Effector CD4-positive, alpha-beta T cell (primary cell): Measurements from ENCODE around the gene ADAM17.

ENCODE experiments used
- DNase-seq: peaks from one replicate; pipeline ENCODE4 v3.0.0-alpha.2; 2020

The ADAM17 gene

DNA sequence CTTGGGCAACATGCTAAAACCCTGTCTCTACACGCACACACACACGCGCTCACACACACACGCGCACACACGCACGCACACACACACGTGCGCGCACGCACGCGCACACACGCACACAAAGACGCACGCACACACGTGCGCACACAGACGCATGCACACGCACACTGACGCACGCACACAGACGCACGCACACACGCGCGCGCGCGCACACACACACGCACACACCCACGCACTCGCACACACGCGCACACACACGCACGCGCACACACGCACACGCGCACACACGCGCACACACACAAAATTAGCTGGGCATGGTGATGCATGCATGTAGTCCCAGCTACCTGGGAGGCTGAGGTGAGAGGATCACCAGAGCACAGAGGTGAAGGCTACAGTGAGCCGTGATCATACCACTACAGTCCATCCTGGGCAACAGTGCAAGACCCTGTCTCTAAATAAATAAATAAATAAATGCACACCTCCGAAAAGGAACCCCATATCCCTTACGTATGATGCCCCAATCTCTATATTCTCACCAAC, 89.4 kb downstream of the ADAM17 start:
- DNase-seq: no peak

DNA sequence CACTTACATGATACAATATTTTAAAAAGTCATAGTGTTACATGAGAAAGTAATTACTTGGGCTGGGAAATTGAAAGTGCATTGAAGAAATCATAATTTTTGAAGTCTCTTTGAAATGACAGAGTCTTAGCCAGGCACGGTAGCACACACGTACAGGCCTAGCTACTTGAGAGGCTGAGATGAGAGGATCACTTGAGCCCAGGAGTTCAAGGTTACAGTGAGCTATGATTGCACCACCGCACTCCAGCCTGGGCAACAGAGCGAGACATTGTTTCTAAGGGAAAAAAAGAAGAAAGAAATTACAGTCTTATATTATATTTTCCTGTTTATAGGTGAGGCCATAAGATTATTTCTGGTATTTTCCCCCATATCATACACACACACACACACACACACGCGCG, 90.5 kb downstream of the ADAM17 start:
- no peak for DNase-seq

DNA sequence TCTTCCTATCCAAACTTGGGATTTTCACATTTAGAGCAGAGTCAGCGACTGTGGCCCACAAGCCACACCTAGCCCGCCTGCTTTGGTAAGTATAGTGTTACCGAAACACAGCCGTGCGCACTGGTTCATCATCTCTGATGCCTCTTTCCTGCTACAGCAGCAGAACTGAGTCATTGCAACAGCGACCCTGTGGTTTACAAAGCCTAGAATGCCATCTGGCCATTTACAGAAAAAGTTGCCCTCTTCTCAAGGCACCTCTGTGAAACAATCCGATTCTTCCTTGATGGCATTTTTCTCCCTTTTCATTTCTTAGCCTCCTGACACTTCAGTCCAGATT, 92.0 kb downstream of the ADAM17 start:
- DNase-seq: no peak

DNA sequence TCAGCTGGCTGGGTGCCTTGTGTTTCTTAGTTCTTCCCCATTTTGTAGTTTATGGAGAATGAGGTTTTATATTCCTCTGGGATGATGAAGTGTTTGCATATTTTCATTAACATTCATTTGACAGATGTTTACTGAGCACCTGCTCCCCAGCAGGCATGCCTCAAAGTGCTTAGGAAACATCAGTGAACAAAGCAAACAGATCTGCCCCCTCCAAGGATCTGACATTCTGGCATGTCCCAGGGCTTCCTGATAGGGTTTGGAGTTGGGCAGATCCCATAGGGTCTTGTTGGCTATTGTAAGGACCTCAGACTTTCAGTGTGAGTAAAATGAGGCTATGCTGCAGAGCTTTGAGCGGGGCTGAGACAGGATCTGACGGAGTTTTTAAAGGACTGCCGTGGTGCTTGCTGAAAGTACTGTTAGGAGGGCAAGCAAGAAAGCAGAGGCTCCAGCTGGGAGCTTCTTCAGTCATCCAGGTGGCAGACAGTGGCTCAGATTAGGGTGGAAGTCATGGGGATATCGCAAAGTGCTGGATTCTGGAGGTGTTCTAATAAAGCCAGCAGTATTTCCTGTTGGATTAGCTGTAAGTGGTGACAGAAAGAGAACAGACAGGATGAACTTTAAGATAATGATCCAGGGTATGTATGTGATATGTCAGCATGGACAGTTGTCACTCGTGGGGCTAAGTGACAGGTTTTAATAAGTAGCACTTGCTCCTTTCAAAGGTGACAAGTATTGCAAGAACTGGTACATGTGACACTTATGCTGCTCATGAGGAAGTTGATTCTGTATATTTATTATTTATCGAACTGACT, 92.5 kb downstream of the ADAM17 start:
- DNase-seq: no peak

DNA sequence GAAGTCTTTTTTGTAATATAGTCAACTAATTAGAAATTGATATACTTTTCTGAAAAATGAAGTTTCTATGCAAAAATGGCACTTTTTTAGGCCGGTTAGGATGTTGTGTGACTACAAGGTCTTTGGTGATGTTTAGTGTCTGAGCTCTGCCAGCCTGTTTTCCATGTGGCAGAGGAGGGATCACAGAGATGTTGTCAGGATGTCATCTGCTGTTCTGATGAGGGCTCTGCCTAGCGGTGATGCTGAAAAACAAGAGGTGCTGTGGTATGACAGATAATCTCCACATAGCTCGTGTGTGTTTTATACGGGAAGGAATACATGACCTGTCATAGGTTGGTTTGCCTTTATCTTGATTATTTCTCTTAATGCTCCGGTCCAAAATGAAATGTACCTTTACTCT, 93.3 kb downstream of the ADAM17 start:
- DNase-seq: no peak

DNA sequence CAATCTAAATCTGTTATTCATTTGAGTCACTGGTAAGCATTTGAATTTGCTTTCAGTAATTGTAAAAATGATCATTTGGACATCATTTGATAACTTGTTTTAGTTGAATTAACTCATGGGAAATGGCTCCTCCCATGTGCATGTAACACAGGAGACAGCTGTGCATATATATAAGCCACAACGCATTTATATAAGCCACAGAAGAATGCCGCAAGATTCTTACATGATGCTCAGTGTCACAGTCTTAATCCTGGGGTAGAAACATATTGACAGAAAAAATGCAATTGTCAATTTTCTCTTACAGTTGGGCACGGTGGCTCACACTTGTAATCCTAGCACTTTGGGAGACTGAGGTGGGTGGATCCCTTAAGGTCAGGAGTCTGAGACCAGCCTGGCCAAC, 94.6 kb downstream of the ADAM17 start:
- DNase-seq: no peak

DNA sequence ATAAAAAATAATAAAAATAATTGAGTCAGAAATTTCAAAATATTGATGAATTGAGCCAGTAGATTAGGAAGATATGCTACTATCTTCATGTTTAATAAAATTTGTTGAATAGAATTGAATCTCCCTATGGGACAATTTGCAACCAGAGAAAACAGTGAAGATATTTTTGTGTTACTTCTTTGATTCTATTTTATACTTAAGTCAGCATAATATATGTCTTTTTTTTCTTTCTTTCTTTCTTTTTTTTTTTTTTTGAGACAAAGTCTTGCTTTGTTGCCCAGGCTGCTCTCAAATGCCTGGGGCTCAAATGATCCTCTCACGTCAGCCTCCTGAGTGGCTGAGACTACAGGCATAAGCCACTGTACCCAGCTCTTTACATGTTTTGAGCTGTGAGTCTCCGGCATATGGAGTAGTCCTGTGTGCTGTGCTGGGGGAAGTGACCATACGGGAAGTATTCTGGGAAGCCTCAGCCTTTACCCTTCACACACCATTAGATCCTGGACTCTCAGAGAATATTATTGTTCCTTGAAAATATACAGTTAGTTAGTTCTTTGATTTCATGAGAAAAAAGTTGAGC, 95.1 kb downstream of the ADAM17 start:
- DNase-seq: no peak

DNA sequence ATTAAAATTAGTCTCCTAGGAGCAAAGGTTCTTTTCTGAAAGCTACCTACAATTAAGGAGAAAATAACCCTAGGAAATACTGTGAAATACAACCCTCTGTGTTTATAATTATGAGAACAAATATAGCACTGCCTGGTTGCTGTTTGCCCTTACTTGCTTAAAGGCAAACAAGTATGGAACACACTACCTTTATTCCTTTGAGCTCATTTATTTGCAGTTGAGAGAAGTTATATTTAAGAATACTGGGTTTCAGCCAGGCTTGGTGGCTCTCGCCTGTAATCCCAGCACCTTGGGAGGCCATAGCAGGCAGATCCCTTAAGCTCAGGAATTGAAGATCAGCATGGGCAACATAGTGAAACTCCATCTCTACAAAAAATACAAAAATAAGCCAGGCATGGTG, 104.4 kb downstream of the ADAM17 start:
- DNase-seq: no peak

DNA sequence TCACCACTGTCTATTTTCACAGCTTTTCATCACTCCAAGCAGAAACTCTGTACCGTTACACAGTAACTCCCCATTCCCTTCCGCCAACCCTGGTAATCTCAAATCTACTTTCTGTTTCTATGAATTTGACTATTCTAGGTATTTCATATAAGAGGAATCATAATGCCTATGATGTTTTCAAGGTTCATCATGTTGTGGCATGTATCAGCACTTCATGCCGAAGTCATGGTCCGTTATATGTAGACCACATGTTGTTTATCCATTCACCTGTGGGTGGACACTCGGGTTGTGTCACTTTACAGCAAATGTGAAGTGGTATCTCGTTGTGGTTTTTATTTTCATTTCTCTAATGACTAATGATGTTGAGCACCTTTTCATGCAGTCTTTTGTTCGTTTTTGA, 110.5 kb downstream of the ADAM17 start:
- no peak for DNase-seq

DNA sequence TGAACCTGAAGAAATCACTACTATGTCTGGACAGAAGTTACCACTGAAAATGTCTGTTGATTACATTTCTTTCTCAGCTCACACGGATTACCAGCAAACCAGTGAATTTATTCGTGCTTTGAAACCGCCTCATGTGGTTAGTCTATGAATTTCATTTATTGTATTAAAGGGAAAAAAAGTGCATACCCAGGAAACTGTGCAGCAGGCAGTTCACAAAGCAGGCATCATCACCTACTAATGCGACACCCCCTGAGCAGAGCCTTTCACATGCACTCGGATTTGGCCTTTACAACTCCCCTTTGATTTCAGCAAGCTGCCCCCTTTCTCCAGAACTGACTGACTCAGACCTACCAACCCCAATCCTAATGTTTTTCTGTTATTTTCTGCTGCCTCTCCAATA, 112.1 kb downstream of the ADAM17 start:
- no peak for DNase-seq

DNA sequence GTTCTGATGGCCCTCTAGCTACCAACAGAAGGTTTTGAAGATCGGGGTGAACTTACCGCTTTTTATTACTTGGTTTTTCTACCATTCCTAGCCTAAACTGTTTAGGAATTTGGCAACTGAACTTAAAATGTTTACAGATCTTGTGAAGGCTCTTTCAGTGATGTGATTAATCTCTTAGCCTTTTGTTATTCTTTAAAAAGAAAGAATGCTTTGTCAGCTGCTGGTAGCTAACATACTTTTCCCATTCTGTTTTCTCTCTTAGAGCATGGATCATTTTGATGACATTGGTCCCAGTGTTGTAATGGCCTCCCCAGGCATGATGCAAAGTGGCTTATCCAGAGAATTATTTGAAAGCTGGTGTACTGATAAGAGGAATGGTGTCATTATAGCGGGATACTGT, 114.1 kb downstream of the ADAM17 start:
- no peak for DNase-seq

DNA sequence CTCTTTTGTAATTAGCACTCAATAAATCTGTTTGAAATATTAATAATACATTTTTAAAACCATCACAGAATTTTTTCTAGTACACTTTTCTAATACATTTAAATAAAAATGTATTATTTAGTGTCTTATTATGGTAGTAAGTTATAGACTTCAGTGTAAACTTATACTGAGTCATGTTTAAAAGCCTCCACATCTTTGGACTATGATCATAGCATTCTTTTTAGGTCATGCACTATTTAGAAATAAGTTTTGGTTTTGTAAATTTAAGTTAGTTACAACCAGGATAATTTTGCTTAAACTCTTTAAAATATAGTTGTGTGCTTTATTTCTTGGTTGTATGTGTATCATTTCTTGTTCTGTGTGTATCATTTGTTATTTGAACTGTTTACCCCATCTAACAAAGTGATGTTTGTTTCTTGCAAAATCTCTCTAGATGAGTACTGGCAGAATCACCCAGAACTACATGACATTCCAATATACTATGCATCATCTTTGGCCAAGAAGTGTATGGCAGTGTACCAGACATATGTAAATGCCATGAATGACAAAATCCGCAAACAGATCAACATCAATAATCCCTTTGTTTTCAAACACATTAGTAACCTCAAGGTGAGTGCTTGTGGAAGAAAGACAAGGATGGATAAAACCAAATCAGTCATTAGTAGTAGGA, 115.4 kb downstream of the ADAM17 start:
- DNase-seq: no peak

DNA sequence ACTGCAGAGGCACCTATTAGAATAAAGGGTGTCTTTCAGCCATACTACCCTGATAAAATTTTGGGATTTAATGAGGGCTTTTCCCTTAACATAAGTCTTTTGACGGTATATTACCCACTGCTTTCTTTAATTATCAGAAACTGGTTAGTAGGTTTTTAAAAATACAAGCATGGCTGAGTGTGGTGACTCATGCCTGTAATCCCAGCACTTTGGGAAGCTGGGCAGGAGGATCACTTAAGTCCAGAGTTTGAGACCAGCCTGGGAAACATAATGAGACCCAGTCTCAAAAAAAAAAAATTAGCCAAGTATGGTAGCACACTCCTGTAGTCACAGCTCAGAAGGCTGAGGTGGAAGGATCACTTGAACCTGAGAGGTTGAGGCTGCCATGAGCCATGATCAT, 116.1 kb downstream of the ADAM17 start:
- no peak for DNase-seq
